HG03039 (cell line): Measurements from ENCODE around the gene USP14.
"Not testable (repeated sequence)": the region's sequence is repeated elsewhere in the genome, so short reads cannot be mapped to it uniquely, and the experiment has no call there.

ENCODE experiments used
- ATAC-seq: cut with Tn5 transposase; IDR thresholded peaks from one replicate; pipeline ENCODE4 v1.9.1; 2021; ENCODE audit warnings: mild to moderate bottlenecking, moderate library complexity; ENCODE audit not compliant: unreplicated experiment

USP14 gene

GRCh38 chr18:158128-159036 lies at the start of gene USP14:
Gene USP14, plus strand, starts transcription at chr18:158557. Its CDS starts 142 bp downstream, at chr18:158699.
- ATAC-seq, result peak; percentile 90

- peak; percentile 2 for ATAC-seq
These were observed 49.7 kb upstream of the USP14 start for GRCh38 chr18:108665-109063.

- ATAC-seq, result not testable (repeated sequence)
These were observed 49.0 kb upstream of the USP14 start for GRCh38 chr18:109130-109921.

GRCh38 chr18:109922-110261 lies 48.5 kb upstream of the USP14 start:
- ATAC-seq, result not testable (repeated sequence)

- not testable (repeated sequence) for ATAC-seq
These were observed 47.8 kb upstream of the USP14 start for GRCh38 chr18:110351-111201.

GRCh38 chr18:111306-112014 lies 46.9 kb upstream of the USP14 start:
- no peak for ATAC-seq

GRCh38 chr18:112015-112733 lies 46.2 kb upstream of the USP14 start:
- not testable (repeated sequence) for ATAC-seq

- ATAC-seq, result not testable (repeated sequence)
These were observed 37.7 kb upstream of the USP14 start for GRCh38 chr18:120539-121260.

- ATAC-seq, result no peak
These were observed 23.3 kb upstream of the USP14 start for GRCh38 chr18:135045-135444.

GRCh38 chr18:136433-136832 lies 21.9 kb upstream of the USP14 start:
- no peak for ATAC-seq

- ATAC-seq, result no peak
These were observed 21.0 kb upstream of the USP14 start for GRCh38 chr18:137327-137726.

- ATAC-seq, result no peak
These were observed 17.6 kb upstream of the USP14 start for GRCh38 chr18:140670-141266.

GRCh38 chr18:142624-143296 lies 15.6 kb upstream of the USP14 start:
- not testable (repeated sequence) for ATAC-seq

GRCh38 chr18:148841-149240 lies 9.5 kb upstream of the USP14 start:
- no peak for ATAC-seq

- no peak for ATAC-seq
These were observed 4.2 kb upstream of the USP14 start for GRCh38 chr18:154151-154550.

- ATAC-seq, result no peak
These were observed 2.7 kb upstream of the USP14 start for GRCh38 chr18:155688-156087.

- no peak for ATAC-seq
These were observed 1.7 kb upstream of the USP14 start for GRCh38 chr18:156514-157230.
